ENCODE results near the gene PSAT1. TPM values are rescaled to one million over a fixed set of nuclear protein-coding genes. Genes with fewer than 3 reads are reported as not detected.
A peak's percentile ranks its signal among the peaks of the same experiment; 100 is the strongest.

The PSAT1 gene
- total and polyA plus RNA-seq, 2 of the 13 experiments (the other 11 are each of a cell fraction or from before 2014, with no cell fraction given): 135 to 229 TPM

- no peak; the same call in none of the 2 replicates for TF ChIP-seq DMAP1 (CRISPR knock-in tag; IDR thresholded peaks at IDR 0.05)
- TF ChIP-seq TFE3 (CRISPR knock-in tag; IDR thresholded peaks at IDR 0.05): no peak
- TF ChIP-seq ATF6 (CRISPR knock-in tag; conservative IDR thresholded peaks at IDR 0.05): no peak
- TF ChIP-seq RXRB (CRISPR knock-in tag; IDR thresholded peaks at IDR 0.05; ENCODE audit: borderline replicate concordance): peak; percentile 12; the same call in 1 of the 2 replicates
- no peak for TF ChIP-seq ZNF839 (CRISPR knock-in tag; IDR thresholded peaks at IDR 0.05; ENCODE audit: borderline replicate concordance)
- TF ChIP-seq ZNF609 (CRISPR knock-in tag; IDR thresholded peaks at IDR 0.05; ENCODE audit: borderline replicate concordance): no peak
- TF ChIP-seq MIER3 (CRISPR knock-in tag; IDR thresholded peaks at IDR 0.05; ENCODE audit: borderline replicate concordance): no peak; the same call in 1 of the 2 replicates
- TF ChIP-seq TCF7 (IDR thresholded peaks at IDR 0.05; ENCODE audit: low read depth): no peak
- peak; percentile 65; the same call in 1 of the 2 replicates for TF ChIP-seq ZNF335 (CRISPR knock-in tag; IDR thresholded peaks at IDR 0.05)
- TF ChIP-seq ZNF550 (CRISPR knock-in tag; IDR thresholded peaks at IDR 0.05; ENCODE audit: borderline replicate concordance): peak; percentile 61; the same call in 1 of the 2 replicates
- TF ChIP-seq SOX5 (CRISPR knock-in tag; IDR thresholded peaks at IDR 0.05; ENCODE audit: borderline replicate concordance): no peak
- TF ChIP-seq LCORL (IDR thresholded peaks at IDR 0.05): no peak
- TF ChIP-seq LCORL (CRISPR knock-in tag; IDR thresholded peaks at IDR 0.05): peak; percentile 53; the same call in 1 of the 2 replicates
- peak; percentile 42; the same call in 1 of the 2 replicates for TF ChIP-seq ZNF780A (CRISPR knock-in tag; IDR thresholded peaks at IDR 0.05)
- peak; percentile 44; the same call in 1 of the 2 replicates for TF ChIP-seq ZNF264 (CRISPR knock-in tag; IDR thresholded peaks at IDR 0.05)
- peak; percentile 57; the same call in 1 of the 2 replicates for TF ChIP-seq ARID5B (CRISPR knock-in tag; IDR thresholded peaks at IDR 0.05)
- no peak for TF ChIP-seq ZNF382 (CRISPR knock-in tag; IDR thresholded peaks at IDR 0.05; ENCODE audit: borderline replicate concordance)
- no peak for TF ChIP-seq NFIC (IDR thresholded peaks at IDR 0.05; ENCODE audit: low read length)
These were observed at the start of gene PSAT1 (continued) for GRCh38 chr9:78296893-78297671.

All from HepG2 (cell line).